GM19043 (cell line): Measurements from ENCODE around the gene ARMC10.
"Not testable (repeated sequence)": the region's sequence is repeated elsewhere in the genome, so short reads cannot be mapped to it uniquely, and the experiment has no call there.

Experiments
- ATAC-seq: cut with Tn5 transposase; IDR thresholded peaks from one replicate; pipeline ENCODE4 v1.9.1; 2021; ENCODE audit warnings: low read depth; ENCODE audit not compliant: unreplicated experiment

Gene ARMC10

DNA sequence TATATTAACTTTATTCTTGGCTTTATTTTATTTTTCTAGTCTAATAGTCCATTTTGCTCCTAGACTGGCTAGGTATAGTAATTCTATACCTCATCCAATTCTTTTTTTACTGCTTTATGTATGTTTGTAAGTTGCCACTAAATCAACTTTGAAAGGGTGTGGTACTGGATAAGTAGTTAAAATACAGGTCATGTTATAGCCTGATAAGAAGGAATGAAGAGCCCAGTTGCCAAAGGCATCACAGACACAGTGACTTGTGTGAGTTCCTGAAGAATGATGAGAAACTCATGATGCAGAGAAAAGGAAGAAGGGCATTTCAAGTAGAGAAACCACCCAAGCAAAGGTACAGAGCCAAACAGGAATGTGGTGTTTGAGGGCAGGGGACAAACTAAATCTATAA lies 46.7 kb downstream of the ARMC10 start:
- no peak for ATAC-seq

DNA sequence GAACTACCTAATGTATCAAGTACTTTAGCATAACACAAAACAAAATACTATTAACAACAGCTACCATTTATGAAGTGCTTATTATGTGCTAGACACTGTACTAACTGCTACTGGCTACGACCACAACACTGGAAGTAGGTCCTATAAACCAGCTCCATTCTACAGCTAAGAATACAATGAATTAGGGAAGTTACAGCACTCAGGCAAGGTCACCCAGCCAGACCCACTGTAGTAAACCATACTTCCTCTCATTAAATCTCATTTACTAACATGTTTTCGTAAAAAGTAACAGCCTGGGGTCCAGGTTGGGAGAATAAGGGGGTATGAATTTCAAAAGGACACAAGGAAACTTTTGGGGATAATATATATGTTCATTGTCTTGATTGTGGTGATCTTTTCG lies 48.6 kb downstream of the ARMC10 start:
- ATAC-seq = no peak

- ATAC-seq = no peak
These were observed 49.6 kb downstream of the ARMC10 start for GRCh38 chr7:103124429-103124979.

DNA sequence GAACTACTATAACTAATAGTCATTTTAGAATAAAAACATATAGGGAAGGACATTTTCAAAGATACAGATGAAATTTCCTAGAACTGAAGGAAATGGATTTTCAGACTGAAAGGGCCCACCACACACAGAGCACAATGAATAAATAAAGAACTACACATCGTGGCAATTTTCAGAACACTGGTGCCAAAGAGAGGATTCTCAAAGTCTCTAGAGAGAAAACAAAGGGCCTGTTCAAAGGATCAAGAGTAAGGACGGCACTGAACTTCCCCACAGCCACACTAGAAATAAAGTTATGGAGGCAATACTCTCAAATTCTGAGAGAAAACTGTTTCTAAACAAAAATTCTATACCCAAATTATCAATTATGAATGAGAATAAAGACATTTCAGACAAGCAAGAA lies 52.1 kb downstream of the ARMC10 start:
- ATAC-seq = no peak

DNA sequence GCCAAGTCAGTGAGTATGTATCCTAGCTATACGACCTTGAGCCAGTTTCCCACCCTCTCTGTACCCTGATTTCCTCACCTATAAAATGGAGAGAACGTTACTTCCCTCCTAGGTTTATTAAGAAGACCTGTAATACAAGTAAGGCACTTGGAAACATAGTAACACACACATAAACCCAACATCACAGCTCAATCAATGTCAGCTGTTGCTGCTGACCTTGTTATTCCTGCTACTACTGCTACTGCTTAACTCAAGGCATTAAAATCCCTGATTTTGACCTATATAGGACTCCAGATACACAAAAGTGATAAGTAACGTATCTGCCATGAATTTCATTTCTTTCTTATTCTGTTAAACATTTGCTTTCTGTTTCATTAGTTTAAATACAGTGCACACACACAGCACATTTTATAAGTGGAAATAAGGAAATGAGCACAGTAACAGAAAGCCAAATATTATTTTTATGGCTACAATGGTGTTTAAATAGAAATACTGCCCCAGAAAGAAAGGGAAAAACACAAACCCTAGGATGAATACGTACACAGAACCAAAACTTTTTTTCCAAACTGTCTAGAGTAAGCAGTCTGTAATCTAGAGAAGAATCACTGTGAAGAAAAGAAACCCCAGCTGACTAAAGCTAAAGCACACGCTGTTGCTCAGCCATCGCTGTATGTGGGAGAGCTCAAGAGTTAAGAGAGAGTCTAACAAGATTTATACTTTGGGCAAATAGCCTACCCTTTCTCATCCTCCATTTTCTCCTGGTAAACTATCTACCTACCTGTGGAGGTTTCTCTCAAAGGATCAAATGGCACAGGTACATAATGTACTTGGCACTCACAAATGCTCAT lies 55.0 kb downstream of the ARMC10 start:
- no peak for ATAC-seq

GRCh38 chr7:103130901-103131624 lies 56.1 kb downstream of the ARMC10 start:
- no peak for ATAC-seq

DNA sequence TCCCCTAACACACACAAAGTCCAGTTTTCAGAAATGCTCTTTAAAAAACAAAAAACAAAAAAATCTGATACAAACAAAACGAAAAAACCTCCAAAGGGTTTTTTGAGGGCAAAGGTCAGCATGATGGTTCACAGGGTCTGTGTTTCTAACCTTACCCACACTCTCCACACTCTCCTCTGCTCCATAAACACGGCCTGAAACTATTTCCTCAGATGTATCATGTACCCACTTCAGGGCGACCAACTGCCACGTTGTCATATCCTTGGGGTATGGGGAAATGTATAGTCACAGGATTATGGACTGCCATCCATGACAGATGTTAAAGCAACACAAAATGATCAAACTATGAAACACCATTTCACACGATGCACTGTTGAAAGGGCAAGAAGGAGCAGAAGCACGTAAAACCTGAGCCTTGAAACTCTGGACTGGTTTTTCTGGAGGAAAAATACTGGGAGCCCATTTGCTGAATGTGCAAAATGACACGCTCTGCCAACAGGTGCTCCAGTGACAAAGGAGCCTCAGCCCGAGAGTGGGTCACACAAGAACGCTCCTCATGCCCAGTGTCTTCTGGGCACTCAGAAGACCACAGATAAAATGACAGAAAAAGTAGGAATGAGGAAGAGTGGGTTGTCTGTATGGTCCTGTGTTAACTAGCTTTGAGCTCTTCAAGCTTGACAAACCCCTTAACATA lies 58.2 kb downstream of the ARMC10 start:
- no peak for ATAC-seq

GRCh38 chr7:103134836-103135554 lies 60.1 kb downstream of the ARMC10 start:
- no peak for ATAC-seq

- ATAC-seq = no peak
These were observed 65.1 kb downstream of the ARMC10 start for GRCh38 chr7:103140061-103140460.

DNA sequence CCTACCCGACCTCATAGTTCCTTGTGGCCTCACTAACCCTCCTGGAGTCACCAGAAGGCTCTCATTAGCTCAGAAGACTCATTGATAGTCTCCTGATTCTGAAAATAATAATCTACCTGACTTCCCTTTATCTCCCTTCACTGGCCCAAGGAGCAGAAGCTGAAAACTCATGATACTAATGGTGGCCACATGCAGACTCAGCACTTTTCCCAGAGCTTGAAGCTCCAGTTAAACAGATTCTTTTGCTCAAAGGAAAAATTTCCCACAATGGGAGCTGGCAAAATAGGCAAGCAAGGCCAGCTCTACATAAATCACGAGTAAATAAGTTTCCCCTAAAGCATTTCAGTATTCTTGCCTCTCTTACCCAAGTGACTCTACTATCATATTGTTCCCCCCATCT lies 65.7 kb downstream of the ARMC10 start:
- ATAC-seq = no peak

DNA sequence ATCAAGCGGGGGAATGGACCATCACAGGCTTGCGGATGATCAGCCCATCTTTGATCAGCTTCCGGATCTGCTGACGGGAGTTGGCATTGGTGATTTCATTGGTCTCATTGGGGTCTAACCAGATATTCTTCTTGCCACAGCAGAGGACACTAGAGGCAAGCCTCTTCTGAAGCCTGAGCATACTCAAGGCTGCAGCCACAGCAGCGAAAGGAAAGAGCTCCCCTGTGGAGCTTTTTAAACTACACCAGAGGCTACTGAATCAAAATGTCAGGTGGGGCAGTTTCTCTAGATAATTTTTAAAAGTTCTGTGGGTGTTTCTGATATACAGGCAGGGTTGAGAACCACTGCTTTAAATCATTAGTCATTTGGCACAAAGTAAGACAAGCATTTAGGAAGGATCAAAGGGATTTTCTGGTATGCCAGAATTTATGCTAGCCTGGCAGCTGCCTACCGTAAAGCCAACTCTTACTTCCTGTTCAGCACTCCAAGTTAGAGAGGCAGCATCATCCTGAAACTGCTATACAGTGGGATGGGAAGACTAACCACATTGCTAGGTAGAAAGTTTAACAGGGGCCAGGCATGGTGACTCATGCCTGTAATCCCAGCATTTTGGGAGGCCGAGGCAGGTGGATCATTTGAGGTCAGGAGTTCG lies 66.9 kb downstream of the ARMC10 start:
- no peak for ATAC-seq

- ATAC-seq = no peak
These were observed 67.6 kb downstream of the ARMC10 start for GRCh38 chr7:103142494-103142893.

GRCh38 chr7:103143868-103144267 lies 68.9 kb downstream of the ARMC10 start:
- no peak for ATAC-seq

- ATAC-seq = not testable (repeated sequence)
These were observed 69.8 kb downstream of the ARMC10 start for GRCh38 chr7:103144754-103145153.

GRCh38 chr7:103148131-103148993 lies 73.4 kb downstream of the ARMC10 start:
- ATAC-seq = no peak
